Transverse colon (tissue), 4 donors: ENCODE measurements around the gene PTGES. TPM values are rescaled to one million over a fixed set of nuclear protein-coding genes. Genes with fewer than 3 reads are reported as not detected.

Experiments
- DNase-seq: peaks from one replicate; pipeline ENCODE4 v3.0.0-alpha.2; 2019
- H3K27ac ChIP-seq, 4 donors: fragments of 200-600 bp; sonication (generic); 2 replicates each; pipeline ENCODE4 v1.5.1; 2016 to 2018; ENCODE audit warnings: inconsistent platforms in 4 of 4
- H3K27me3 ChIP-seq: fragments of 200-600 bp; sonication (generic); 2 replicates; pipeline ENCODE4 v1.5.1; 2017; ENCODE audit warnings: inconsistent platforms
- H3K36me3 ChIP-seq, 4 donors: fragments of 200-600 bp; sonication (generic); 2 replicates each; pipeline ENCODE4 v1.5.1; 2017 to 2019; ENCODE audit warnings: inconsistent platforms in 4 of 4
- H3K4me1 ChIP-seq, 4 donors: fragments of 200-600 bp; sonication (generic); 2 replicates each; pipeline ENCODE4 v1.5.1; 2017 to 2020; ENCODE audit warnings: inconsistent platforms in 4 of 4
- H3K4me3 ChIP-seq, 4 donors: fragments of 200-600 bp; sonication (generic); 1 replicate in 1 of 4; 2 replicates in 3 of 4; pipeline versions ENCODE4 v1.5.1 to v1.6.1; 2017 to 2019; ENCODE audit warnings: inconsistent platforms in 4 of 4
- H3K9me3 ChIP-seq, 2 donors: fragments of 200-600 bp; sonication (generic); 2 replicates each; pipeline ENCODE4 v1.5.1; 2017 to 2019; ENCODE audit warnings: inconsistent platforms in 2 of 2
- CTCF ChIP-seq, 5 experiments: fragments of 200-600 bp in 3 of 5; fragments of 450-650 bp in 2 of 5; sonication (generic) in 3 of 5; IDR thresholded peaks; 1 replicate in 2 of 5; 2 replicates in 3 of 5; pipeline ENCODE4 v1.5.1; 2016 to 2017; ENCODE audit warnings: antibody characterized with exemption in 5 of 5, inconsistent platforms in 3 of 5, mild to moderate bottlenecking in 2 of 5, moderate library complexity in 1 of 5
- EP300 ChIP-seq: sonication (generic); formaldehyde crosslinking; IDR thresholded peaks from one replicate; pipeline ENCODE4 v1.6.1; 2017; ENCODE audit warnings: antibody characterized with exemption, low read depth
- POLR2A ChIP-seq: fragments of 450-650 bp; IDR thresholded peaks from one replicate; pipeline ENCODE4 v1.6.1; 2016; ENCODE audit warnings: antibody characterized with exemption, mild to moderate bottlenecking, moderate library complexity
- POLR2AphosphoS5 ChIP-seq, 3 donors: sonication (generic); formaldehyde crosslinking; IDR thresholded peaks; one replicate each; pipeline ENCODE4 v1.6.1; 2016; ENCODE audit warnings: antibody characterized with exemption in 3 of 3
- WGBS, 2 donors: methylation state at CpG; one replicate each; pipeline ENCODE4 v1.1.5; 2018; ENCODE audit warnings: low coverage in 1 of 2; 5-methylcytosine and 5-hydroxymethylcytosine counted together
- in situ Hi-C, 4 donors: fragments of 200-750 bp; cut with MboI; loops; one replicate each; pipeline versions ENCODE4 v1.15.0 to v1.15.1; 2017; ENCODE audit warnings: low sequenced_read_pairs in 3 of 4, low pct_ligation_motif_present in 1 of 4, low pct_unique_long_range_greater_than_20kb in 1 of 4
- intact Hi-C: fragments of 100-400 bp; cut with DNase I; formaldehyde crosslinking; loops from one replicate; pipeline ENCODE4 v1.15.1; 2023; ENCODE audit warnings: low total_unique reads
- total RNA-seq, 4 donors: library from RNA; depleted of rRNA; stranded (reverse); fragments of >200 nt; gene quantifications; one replicate each; pipeline ENCODE4 v1.1.0, GENCODE V29; 2016

PTGES gene
- total RNA-seq, 4 donors from 2014 or later: 0.75 to 11.0 (median 2.2) TPM

- Histone ChIP-seq H3K27me3 (peaks cover 22% of the 10 kb centered on the region), H3K4me1 (peaks cover 0 to 5% (median 1%) of the 10 kb centered on the region in 4 donors), H3K9me3 (no peaks in the 10 kb centered on the region), H3K27ac (no peak overlapping the region), H3K4me3 (no peak overlapping the region), H3K36me3 (no peaks in the 10 kb centered on the region)
- WGBS, 2 donors: 23% methylated on average over 10 of the region's 10 CpGs; no CpG with 5 or more reads in 1 of the 2 donors
- intact Hi-C loops (no loop called here), in situ Hi-C loops (no loop called here)
- DNase-seq: no peak
- no peak for TF ChIP-seq POLR2A
- TF ChIP-seq EP300: no peak
- no peak for TF ChIP-seq CTCF (IDR thresholded peaks at IDR 0.05)
- no peak for TF ChIP-seq POLR2AphosphoS5 (IDR thresholded peaks at IDR 0.05)
These were observed 27.0 kb downstream of the PTGES start for GRCh38 chr9:129725795-129726251.

DNA sequence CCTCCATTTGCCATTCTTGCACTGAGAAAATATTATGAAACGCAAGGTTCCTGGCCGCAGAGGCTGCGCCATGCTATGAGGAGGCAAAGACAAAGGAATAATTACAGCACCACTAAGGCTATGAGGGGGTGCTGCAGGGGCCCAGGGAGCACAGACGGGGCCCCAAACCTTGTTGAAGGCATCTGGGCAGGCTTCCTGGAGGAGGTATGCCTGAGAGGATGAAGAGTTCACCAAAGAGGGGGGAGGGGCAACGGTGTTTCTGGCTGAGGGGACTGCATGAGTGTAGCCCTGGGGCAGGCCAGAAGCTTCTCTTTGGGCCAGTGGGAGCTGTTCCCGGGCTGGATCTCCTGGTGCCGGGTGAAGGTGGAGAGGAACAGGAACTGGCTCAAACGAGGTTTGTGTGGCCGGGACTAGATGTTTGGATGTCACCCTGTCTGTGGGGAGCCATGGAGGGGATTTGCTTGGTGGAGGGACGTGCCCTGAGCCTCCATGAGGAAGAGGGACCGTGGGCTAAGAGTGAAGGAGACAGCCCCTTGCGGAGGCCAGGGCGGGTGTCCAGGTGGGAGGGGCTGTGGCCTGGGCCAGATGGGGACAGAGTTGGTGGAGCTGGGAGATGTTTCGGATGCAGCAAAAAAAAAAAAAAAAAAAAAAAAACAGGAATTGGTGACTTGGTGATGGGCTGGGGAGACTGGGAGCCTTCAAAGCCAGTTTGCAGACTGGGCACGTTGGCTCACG, 28.2 kb downstream of the PTGES start:
- H3K36me3 ChIP-seq: no peaks in the 10 kb centered on the region
- in situ Hi-C loops: no loop called here
- intact Hi-C loops: no loop called here

DNA sequence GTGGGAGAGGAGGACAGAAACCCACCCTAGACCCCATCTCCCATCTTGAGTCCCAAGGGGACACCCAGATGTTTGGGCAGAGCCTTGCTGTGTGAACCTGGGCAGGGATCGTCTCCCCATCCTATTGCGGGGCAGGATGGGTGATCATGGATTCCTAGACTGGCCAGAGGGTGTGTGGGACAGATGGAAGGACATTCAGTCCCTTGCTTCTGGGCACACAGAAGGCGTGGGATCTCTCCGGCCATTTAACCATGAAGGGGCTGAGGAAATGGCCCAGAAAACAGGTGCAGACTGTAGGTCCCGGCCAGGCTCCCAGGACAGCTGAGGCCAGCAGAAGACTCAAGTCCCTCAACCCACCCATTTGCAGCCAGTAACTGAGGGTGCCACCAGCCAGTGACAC, 29.9 kb downstream of the PTGES start:
- H3K4me1 ChIP-seq: peaks cover 0 to 5% (median 1%) of the 10 kb centered on the region in 4 donors
- intact Hi-C loops (no loop called here), in situ Hi-C loops (no loop called here)
- TF ChIP-seq CTCF (IDR thresholded peaks at IDR 0.05) (no peak), POLR2A (no peak), POLR2AphosphoS5 (IDR thresholded peaks at IDR 0.05) (no peak)
- peaks cover 11% of the 10 kb centered on the region for H3K27me3 ChIP-seq
- H3K36me3 ChIP-seq: no peaks in the 10 kb centered on the region
- WGBS, 2 donors: 80% methylated on average over 5 of the region's 5 CpGs; no CpG with 5 or more reads in 1 of the 2 donors
- no peak overlapping the region for H3K27ac ChIP-seq
- no peak for DNase-seq
- H3K9me3 ChIP-seq: no peaks in the 10 kb centered on the region
- H3K4me3 ChIP-seq: no peak overlapping the region

More for the DNA sequence above, 28.2 kb downstream of the PTGES start:
- H3K4me3 ChIP-seq: no peak overlapping the region
- TF ChIP-seq EP300: no peak
- TF ChIP-seq CTCF (IDR thresholded peaks at IDR 0.05): no peak
- TF ChIP-seq POLR2A: no peak
- TF ChIP-seq POLR2AphosphoS5 (IDR thresholded peaks at IDR 0.05): no peak
- WGBS, 2 donors: 76 to 93% methylated on average over 5 to 16 of the region's 16 CpGs
- H3K9me3 ChIP-seq: no peaks in the 10 kb centered on the region
- DNase-seq: no peak
- H3K4me1 ChIP-seq: peaks cover 0 to 5% (median 1%) of the 10 kb centered on the region in 4 donors
- no peak overlapping the region for H3K27ac ChIP-seq
- peaks cover 18% of the 10 kb centered on the region for H3K27me3 ChIP-seq

DNA sequence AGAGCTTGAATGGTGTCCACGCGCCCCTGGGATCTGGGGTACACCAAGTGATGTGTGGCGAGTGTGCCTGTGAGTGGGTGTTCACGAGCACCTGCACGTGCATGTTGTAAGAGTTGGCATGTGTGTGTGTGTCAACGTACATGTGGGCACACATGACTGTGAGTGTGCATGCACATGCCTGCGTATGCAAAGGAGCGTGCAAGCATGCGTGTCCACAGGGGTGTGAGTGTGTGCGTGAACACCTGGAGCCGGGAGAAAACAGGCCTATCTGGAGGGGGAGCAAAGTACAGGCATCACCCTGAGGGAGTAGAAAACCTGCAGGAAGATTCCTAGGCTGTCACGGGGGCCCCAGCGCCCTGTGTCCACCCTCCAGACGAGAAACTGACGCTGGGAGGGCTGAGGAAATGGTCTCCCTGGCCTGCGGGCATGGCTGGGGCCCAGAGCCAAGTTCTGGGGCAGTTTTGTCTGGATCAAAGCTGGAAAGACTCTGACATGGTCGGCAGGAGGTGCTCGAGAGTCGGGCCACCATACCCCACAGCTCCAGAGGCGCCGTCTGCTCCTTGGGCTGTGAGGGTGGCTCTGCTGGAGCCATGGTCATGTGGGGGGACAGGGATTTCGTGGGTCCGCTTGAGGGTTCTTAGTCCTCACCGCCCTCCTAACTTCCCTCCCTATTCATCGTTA, 31.8 kb downstream of the PTGES start:
- Histone ChIP-seq H3K4me1 (no peaks in the 10 kb centered on the region), H3K36me3 (no peaks in the 10 kb centered on the region), H3K4me3 (no peak overlapping the region), H3K9me3 (no peaks in the 10 kb centered on the region), H3K27ac (no peak overlapping the region), H3K27me3 (peaks cover 2% of the 10 kb centered on the region)
- no peak for TF ChIP-seq EP300
- TF ChIP-seq CTCF (IDR thresholded peaks at IDR 0.05): no peak
- TF ChIP-seq POLR2AphosphoS5 (IDR thresholded peaks at IDR 0.05): no peak
- TF ChIP-seq POLR2A: no peak
- DNase-seq: no peak
- WGBS, 2 donors: 71% methylated on average over 25 of the region's 25 CpGs; no CpG with 5 or more reads in 1 of the 2 donors
- intact Hi-C loops (no loop called here), in situ Hi-C loops (no loop called here)
